Spinal cord (tissue), 10 donors: ENCODE measurements around the gene ASIC3. TPM values are rescaled to one million over a fixed set of nuclear protein-coding genes. Genes with fewer than 3 reads are reported as not detected.

Source experiments
- DNase-seq, 6 donors: peaks; one replicate each; pipeline versions ENCODE4 v3.0.0 to v3.0.0-alpha.2; 2013 to 2015; ENCODE audit warnings: low spot score in 6 of 6, low read depth in 4 of 6
- H3K27ac ChIP-seq: one replicate; pipeline ENCODE4 v1.5.1; 2013; ENCODE audit warnings: low read depth, low read length, control low read depth
- H3K27me3 ChIP-seq: one replicate; pipeline ENCODE4 v1.6.1; 2013; ENCODE audit warnings: low read length; ENCODE audit not compliant: control insufficient read depth, insufficient read depth
- H3K36me3 ChIP-seq: one replicate; pipeline ENCODE4 v1.6.1; 2013; ENCODE audit warnings: low read length; ENCODE audit not compliant: control insufficient read depth, insufficient read depth
- H3K4me1 ChIP-seq: one replicate; pipeline ENCODE4 v1.6.1; 2013; ENCODE audit warnings: low read length; ENCODE audit not compliant: control insufficient read depth, insufficient read depth
- H3K4me3 ChIP-seq: one replicate; pipeline ENCODE4 v1.5.1; 2013; ENCODE audit warnings: low read depth, low read length, control low read depth
- H3K9me3 ChIP-seq: one replicate; pipeline ENCODE4 v1.6.1; 2013; ENCODE audit warnings: low read length; ENCODE audit not compliant: control insufficient read depth, insufficient read depth
- WGBS: methylation state at CpG from one replicate; pipeline ENCODE4 v1.1.5; 2013; ENCODE audit warnings: missing lambda C conversion rate; ENCODE audit not compliant: insufficient coverage; 5-methylcytosine and 5-hydroxymethylcytosine counted together
- polyA plus RNA-seq, 2 donors: library from polyadenylated mRNA; unstranded; fragments of 120-200 nt; gene quantifications; one replicate each; pipeline ENCODE4 v1.2.1, GENCODE V29; 2013; ENCODE audit not compliant: insufficient read length in 2 of 2
- total RNA-seq, 2 donors: library from RNA; depleted of rRNA in 1 of 2; stranded (reverse); fragments of 120-200 nt in 1 of 2; fragments of >200 nt in 1 of 2; gene quantifications; one replicate each; pipeline versions ENCODE4 v1.2.3 to v1.2.4, GENCODE V29; 2013 to 2014
- donor health status: healthy.

The ASIC3 gene
- total and polyA plus RNA-seq, 4 donors, result 1.5 to 18.0 (median 8.8) TPM

GRCh38 chr7:151068069-151068773 is 19.9 kb downstream of the ASIC3 start:
- Histone ChIP-seq H3K36me3 (peaks cover 79% of the 10 kb centered on the region), H3K27me3 (no peaks in the 10 kb centered on the region), H3K4me3 (no peak overlapping the region), H3K27ac (no peak overlapping the region), H3K4me1 (peaks cover 2% of the 10 kb centered on the region), H3K9me3 (no peaks in the 10 kb centered on the region)
- WGBS, result 83% methylated on average over 11 of the region's 12 CpGs
- DNase-seq, result no peak

- Histone ChIP-seq H3K27me3 (no peaks in the 10 kb centered on the region), H3K36me3 (peaks cover 85% of the 10 kb centered on the region), H3K4me3 (no peak overlapping the region), H3K27ac (no peak overlapping the region), H3K9me3 (no peaks in the 10 kb centered on the region), H3K4me1 (no peaks in the 10 kb centered on the region)
- DNase-seq, result no peak
- WGBS, result 92% methylated on average over 14 of the region's 17 CpGs
Observed at GRCh38 chr7:151069841-151070573, 21.7 kb downstream of the ASIC3 start.

DNA sequence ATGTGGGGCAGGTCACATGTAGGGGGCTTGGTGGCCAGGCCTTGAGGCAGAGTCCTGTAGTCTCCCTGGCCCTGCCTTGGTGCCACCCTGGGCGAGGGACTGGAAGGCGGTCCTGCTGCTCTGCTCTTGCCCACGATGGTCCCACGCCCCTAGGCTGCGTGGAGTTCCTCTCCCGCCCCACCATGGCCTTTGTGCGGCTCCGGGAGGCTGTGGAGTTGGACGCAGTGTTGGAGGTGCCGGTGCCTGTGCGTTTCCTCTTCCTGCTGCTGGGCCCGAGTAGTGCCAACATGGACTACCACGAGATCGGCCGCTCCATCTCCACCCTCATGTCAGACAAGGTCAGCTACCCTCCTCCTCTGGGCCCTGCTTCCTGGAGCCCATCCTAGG is 22.2 kb downstream of the ASIC3 start:
- no peak overlapping the region for H3K27ac ChIP-seq
- no peak overlapping the region for H3K4me3 ChIP-seq
- H3K9me3 ChIP-seq, result no peaks in the 10 kb centered on the region
- H3K36me3 ChIP-seq, result peaks cover 85% of the 10 kb centered on the region
- H3K4me1 ChIP-seq, result no peaks in the 10 kb centered on the region
- 97% methylated on average over 15 of the region's 15 CpGs for WGBS
- DNase-seq, result no peak
- no peaks in the 10 kb centered on the region for H3K27me3 ChIP-seq

- Histone ChIP-seq H3K9me3 (no peaks in the 10 kb centered on the region), H3K36me3 (peaks cover 85% of the 10 kb centered on the region), H3K27ac (no peak overlapping the region), H3K27me3 (no peaks in the 10 kb centered on the region), H3K4me1 (no peaks in the 10 kb centered on the region), H3K4me3 (no peak overlapping the region)
- DNase-seq, result no peak
- 97% methylated on average over 39 of the region's 39 CpGs for WGBS
Observed at GRCh38 chr7:151071032-151071866, 22.9 kb downstream of the ASIC3 start.

DNA sequence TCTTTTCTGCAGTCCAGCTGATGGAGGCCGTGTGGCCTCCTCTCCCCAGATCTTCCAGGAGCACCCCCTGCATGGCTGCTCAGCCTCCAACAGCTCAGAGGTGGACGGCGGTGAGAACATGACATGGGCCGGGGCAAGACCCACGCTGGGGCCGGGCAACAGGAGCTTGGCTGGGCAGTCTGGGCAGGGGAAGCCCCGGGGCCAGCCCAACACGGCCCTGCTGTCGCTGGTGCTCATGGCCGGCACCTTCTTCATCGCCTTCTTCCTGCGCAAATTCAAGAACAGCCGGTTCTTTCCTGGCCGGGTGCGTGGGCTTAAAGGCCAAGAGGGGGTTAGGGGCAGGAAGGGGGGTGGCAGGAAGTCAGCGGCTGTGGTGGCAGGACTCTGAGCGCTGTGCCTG is 25.7 kb downstream of the ASIC3 start:
- peaks cover 16% of the 10 kb centered on the region for H3K4me1 ChIP-seq
- H3K9me3 ChIP-seq, result no peaks in the 10 kb centered on the region
- WGBS, result 93% methylated on average over 17 of the region's 17 CpGs
- H3K27ac ChIP-seq, result no peak overlapping the region
- DNase-seq, result no peak
- no peaks in the 10 kb centered on the region for H3K27me3 ChIP-seq
- H3K36me3 ChIP-seq, result peaks cover 93% of the 10 kb centered on the region
- H3K4me3 ChIP-seq, result no peak overlapping the region

DNA sequence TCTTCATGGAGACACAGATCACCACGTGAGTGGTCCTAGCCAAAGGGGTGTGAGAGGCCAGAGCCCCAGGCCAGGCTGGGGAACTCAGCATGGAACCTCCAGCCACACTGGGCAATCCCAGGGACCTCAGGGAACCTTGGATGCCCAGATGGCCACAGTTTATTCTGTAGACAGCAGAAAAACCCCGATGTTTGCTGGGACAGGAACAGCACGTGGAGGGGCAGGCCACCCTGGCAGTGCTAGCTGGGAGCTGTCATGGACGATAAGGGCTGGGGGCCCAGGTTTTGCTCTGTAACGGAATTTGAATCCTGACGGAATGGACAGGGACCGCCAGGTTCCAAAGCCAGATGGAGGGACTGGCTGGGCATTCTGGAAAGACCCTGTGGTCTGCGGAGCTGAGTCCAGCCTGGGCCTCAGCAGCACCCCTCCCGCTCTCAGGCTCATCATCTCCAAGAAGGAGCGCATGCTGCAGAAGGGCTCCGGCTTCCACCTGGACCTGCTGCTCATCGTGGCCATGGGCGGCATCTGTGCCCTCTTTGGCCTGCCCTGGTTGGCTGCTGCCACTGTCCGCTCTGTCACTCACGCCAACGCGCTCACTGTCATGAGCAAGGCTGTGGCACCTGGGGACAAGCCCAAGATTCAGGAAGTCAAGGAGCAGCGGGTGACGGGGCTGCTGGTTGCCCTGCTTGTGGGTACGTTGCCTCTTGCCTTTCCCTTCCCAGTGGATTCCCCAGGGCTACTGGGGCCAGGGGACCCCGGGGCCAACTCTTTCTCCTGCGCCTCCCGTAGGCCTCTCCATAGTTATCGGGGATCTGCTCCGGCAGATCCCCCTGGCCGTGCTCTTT is 26.7 kb downstream of the ASIC3 start:
- Histone ChIP-seq H3K9me3 (no peaks in the 10 kb centered on the region), H3K4me1 (peaks cover 27% of the 10 kb centered on the region), H3K36me3 (peaks cover 92% of the 10 kb centered on the region), H3K27ac (no peak overlapping the region), H3K4me3 (no peak overlapping the region), H3K27me3 (no peaks in the 10 kb centered on the region)
- no peak for DNase-seq
- WGBS, result 92% methylated on average over 26 of the region's 26 CpGs

GRCh38 chr7:151075662-151075971 is 27.3 kb downstream of the ASIC3 start:
- Histone ChIP-seq H3K36me3 (peaks cover 86% of the 10 kb centered on the region), H3K27ac (no peak overlapping the region), H3K4me3 (no peak overlapping the region), H3K9me3 (no peaks in the 10 kb centered on the region), H3K27me3 (no peaks in the 10 kb centered on the region), H3K4me1 (peaks cover 29% of the 10 kb centered on the region)
- DNase-seq, result no peak
- WGBS, result 90% methylated on average over 7 of the region's 7 CpGs

DNA sequence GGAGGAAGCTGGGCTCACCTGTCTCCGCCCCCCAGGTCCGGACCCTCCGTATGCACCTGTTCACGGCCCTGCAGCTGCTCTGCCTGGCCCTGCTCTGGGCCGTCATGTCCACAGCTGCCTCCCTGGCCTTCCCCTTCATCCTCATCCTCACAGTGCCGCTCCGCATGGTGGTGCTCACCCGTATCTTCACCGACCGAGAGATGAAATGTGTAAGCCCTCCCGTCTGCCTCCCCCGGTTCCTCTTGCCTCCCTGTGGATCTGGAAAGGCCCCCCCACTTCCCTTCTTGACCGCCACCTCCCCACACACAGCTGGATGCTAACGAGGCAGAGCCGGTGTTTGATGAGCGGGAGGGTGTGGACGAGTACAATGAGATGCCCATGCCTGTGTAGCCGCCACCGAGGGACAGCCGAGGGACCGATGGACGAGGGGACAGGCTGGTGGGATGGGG is 27.7 kb downstream of the ASIC3 start:
- Histone ChIP-seq H3K4me3 (no peak overlapping the region), H3K9me3 (no peaks in the 10 kb centered on the region), H3K27ac (no peak overlapping the region), H3K27me3 (no peaks in the 10 kb centered on the region), H3K36me3 (peaks cover 82% of the 10 kb centered on the region), H3K4me1 (peaks cover 32% of the 10 kb centered on the region)
- no peak for DNase-seq
- WGBS, result 84% methylated on average over 10 of the region's 22 CpGs
